Trophoblast cell (in vitro differentiated cells and primary cell): Measurements from ENCODE around the gene BUD23.
"Not testable (repeated sequence)": the region's sequence is repeated elsewhere in the genome, so short reads cannot be mapped to it uniquely, and the experiment has no call there.

ENCODE experiments used
- DNase-seq, 2 donors: peaks; one replicate each; pipeline ENCODE4 v3.0.0-alpha.2; 2016
- H2AFZ ChIP-seq: 2 replicates; pipeline ENCODE4 v1.6.1; 2013; ENCODE audit warnings: low read length, moderate library complexity, mild to moderate bottlenecking; ENCODE audit not compliant: insufficient read depth, poor library complexity
- H2AK5ac ChIP-seq: 2 replicates; pipeline ENCODE4 v1.6.1; 2013; ENCODE audit warnings: mild to moderate bottlenecking, low read length
- H2BK120ac ChIP-seq: 2 replicates; pipeline ENCODE4 v1.6.1; 2013; ENCODE audit warnings: low read length, mild to moderate bottlenecking, moderate library complexity; ENCODE audit not compliant: insufficient read depth, poor library complexity
- H2BK12ac ChIP-seq: 2 replicates; pipeline ENCODE4 v1.6.1; 2013; ENCODE audit warnings: mild to moderate bottlenecking, low read length, moderate library complexity
- H2BK5ac ChIP-seq: 2 replicates; pipeline ENCODE4 v1.6.1; 2013; ENCODE audit warnings: low read length, low read depth, moderate library complexity, mild to moderate bottlenecking; ENCODE audit not compliant: poor library complexity
- H3K14ac ChIP-seq: 2 replicates; pipeline ENCODE4 v1.6.1; 2013; ENCODE audit warnings: mild to moderate bottlenecking, low read length
- H3K18ac ChIP-seq: 2 replicates; pipeline ENCODE4 v1.6.1; 2013; ENCODE audit warnings: mild to moderate bottlenecking, low read length
- H3K23ac ChIP-seq: 2 replicates; pipeline ENCODE4 v1.6.1; 2013; ENCODE audit warnings: low read length
- H3K27ac ChIP-seq: 2 replicates; pipeline ENCODE4 v1.5.1; 2013; ENCODE audit warnings: low read depth, mild to moderate bottlenecking, inconsistent platforms, low read length, moderate library complexity
- H3K27me3 ChIP-seq: 2 replicates; pipeline ENCODE4 v1.6.1; 2013; ENCODE audit warnings: inconsistent platforms, mild to moderate bottlenecking, low read length, moderate library complexity; ENCODE audit not compliant: insufficient read depth
- H3K36me3 ChIP-seq, 2 experiments: 1 replicate in 1 of 2; 2 replicates in 1 of 2; pipeline ENCODE4 v1.6.1; 2013; ENCODE audit warnings: low read length in 2 of 2, mild to moderate bottlenecking in 2 of 2, moderate library complexity in 1 of 2; ENCODE audit not compliant: insufficient read depth in 2 of 2, control insufficient read depth in 1 of 2
- H3K4ac ChIP-seq: 2 replicates; pipeline ENCODE4 v1.6.1; 2013; ENCODE audit warnings: low read depth, mild to moderate bottlenecking, low read length, moderate library complexity
- H3K4me1 ChIP-seq, 2 experiments: 1 replicate in 1 of 2; 2 replicates in 1 of 2; pipeline ENCODE4 v1.6.1; 2013; ENCODE audit warnings: low read length in 2 of 2, mild to moderate bottlenecking in 2 of 2, moderate library complexity in 1 of 2; ENCODE audit not compliant: insufficient read depth in 2 of 2, control insufficient read depth in 1 of 2
- H3K4me2 ChIP-seq: 2 replicates; pipeline ENCODE4 v1.6.1; 2013; ENCODE audit warnings: inconsistent platforms, mild to moderate bottlenecking, low read length, moderate library complexity
- H3K4me3 ChIP-seq: 2 replicates; pipeline ENCODE4 v1.5.1; 2013; ENCODE audit warnings: mild to moderate bottlenecking, low read depth, low read length, inconsistent platforms
- H3K79me1 ChIP-seq: one replicate; pipeline ENCODE4 v1.6.1; 2013; ENCODE audit warnings: low read length
- H3K79me2 ChIP-seq: 2 replicates; pipeline ENCODE4 v1.6.1; 2013; ENCODE audit warnings: low read length, mild to moderate bottlenecking; ENCODE audit not compliant: control insufficient read depth, insufficient read depth, poor library complexity
- H3K9ac ChIP-seq: 2 replicates; pipeline ENCODE4 v1.6.1; 2013; ENCODE audit warnings: mild to moderate bottlenecking, low read length
- H3K9me3 ChIP-seq: 2 replicates; pipeline ENCODE4 v1.6.1; 2013; ENCODE audit warnings: low read depth, mild to moderate bottlenecking, control low read depth, inconsistent platforms, low read length; ENCODE audit not compliant: insufficient read depth
- H4K12ac ChIP-seq: 2 replicates; pipeline ENCODE4 v1.6.1; 2013; ENCODE audit warnings: low read depth, mild to moderate bottlenecking, low read length, moderate library complexity
- H4K8ac ChIP-seq: 2 replicates; pipeline ENCODE4 v1.6.1; 2013; ENCODE audit warnings: low read depth, mild to moderate bottlenecking, low read length, moderate library complexity
- H4K91ac ChIP-seq: one replicate; pipeline ENCODE4 v1.6.1; 2013; ENCODE audit warnings: low read depth, mild to moderate bottlenecking, low read length, moderate library complexity
- WGBS: extraction: QIAGEN DNeasy Blood & Tissue Kit; methylation state at CpG from one replicate; pipeline ENCODE4 v1.1.7; 2013; ENCODE audit warnings: missing lambda C conversion rate; ENCODE audit not compliant: insufficient read length, insufficient coverage; ENCODE audit errors: extremely low coverage; 5-methylcytosine and 5-hydroxymethylcytosine counted together

The BUD23 gene

DNA sequence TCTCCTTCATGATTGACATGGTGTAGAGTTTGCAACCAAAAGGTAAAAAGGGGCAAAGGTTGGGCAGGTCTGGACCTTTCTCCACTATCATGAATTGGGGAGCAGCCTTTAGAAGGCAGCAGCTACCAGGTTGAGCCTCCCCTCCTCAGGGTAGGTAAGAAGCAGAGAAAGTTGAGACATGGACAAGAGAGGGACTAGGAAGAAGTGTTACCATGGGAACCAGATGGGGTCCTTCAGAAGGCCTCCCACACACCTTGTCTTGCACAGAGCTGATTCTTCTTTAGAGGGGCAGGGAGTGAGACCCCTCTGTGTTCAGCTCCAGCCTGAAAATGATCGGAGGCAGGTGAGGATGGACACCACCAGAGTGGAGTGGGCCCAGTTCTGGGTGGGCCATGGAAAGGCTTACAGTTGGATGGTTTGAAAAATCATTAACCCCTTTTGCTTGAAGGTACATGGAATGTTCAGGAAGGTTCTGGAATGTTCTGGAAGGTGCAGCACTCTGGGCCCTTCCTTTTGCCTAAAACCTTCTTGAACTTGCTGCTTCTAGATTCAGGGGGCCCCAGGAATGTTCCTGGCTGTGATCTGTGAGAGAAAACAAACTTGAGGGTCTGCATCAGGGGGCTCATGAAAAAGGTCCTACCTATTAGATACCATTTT, 8.8 kb upstream of the BUD23 start:
- peaks cover 6 to 9% of the 10 kb centered on the region in 2 experiments for H3K36me3 ChIP-seq
- H2AK5ac ChIP-seq, result no peak overlapping the region
- H4K91ac ChIP-seq, result no peak overlapping the region
- no CpG with 5 or more reads among the region's 1 CpG for WGBS
- H2BK120ac ChIP-seq, result no peak overlapping the region
- no peaks in the 10 kb centered on the region for H3K79me2 ChIP-seq
- DNase-seq, result no peak
- no peak overlapping the region for H2BK5ac ChIP-seq
- no peak overlapping the region for H3K4me2 ChIP-seq
- H3K14ac ChIP-seq, result no peak overlapping the region
- no peak overlapping the region for H3K23ac ChIP-seq
- H3K9me3 ChIP-seq, result peaks cover 6% of the 10 kb centered on the region
- no peak overlapping the region for H3K27ac ChIP-seq
- H2AFZ ChIP-seq, result no peak overlapping the region
- H3K4ac ChIP-seq, result no peak overlapping the region
- no peaks in the 10 kb centered on the region for H3K27me3 ChIP-seq
- H2BK12ac ChIP-seq, result no peak overlapping the region
- no peak overlapping the region for H3K18ac ChIP-seq
- no peak overlapping the region for H4K8ac ChIP-seq
- no peaks in the 10 kb centered on the region for H3K4me1 ChIP-seq
- H3K79me1 ChIP-seq, result no peaks in the 10 kb centered on the region
- no peak overlapping the region for H3K9ac ChIP-seq
- H3K4me3 ChIP-seq, result no peak overlapping the region
- no peak overlapping the region for H4K12ac ChIP-seq

DNA sequence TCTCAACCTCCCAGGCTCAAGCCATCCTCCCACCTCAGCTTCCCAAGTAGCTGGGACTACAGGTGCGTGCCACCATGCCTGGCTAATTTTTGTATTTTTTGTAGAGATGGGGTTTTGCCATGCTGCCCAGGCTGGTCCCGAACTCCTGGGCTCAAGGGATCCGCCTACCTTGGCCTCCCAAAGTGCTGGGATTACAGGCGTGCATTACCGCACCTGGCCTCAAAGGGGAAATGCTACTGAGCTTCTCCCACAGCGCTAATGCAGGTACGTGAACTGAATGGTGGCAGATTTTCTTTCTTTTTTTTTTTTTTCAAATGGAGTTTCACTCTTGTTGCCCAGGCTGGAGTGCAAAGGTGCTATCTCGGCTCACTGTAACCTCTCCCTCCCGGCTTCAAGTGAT, 7.3 kb upstream of the BUD23 start:
- not testable (repeated sequence) for H3K9me3 ChIP-seq, H3K4ac ChIP-seq
- no CpG with 5 or more reads among the region's 9 CpGs for WGBS

GRCh38 chr7:73678862-73679261, 4.5 kb upstream of the BUD23 start:
- no CpG with 5 or more reads among the region's 6 CpGs for WGBS
- DNase-seq, result no peak
- no peak overlapping the region for H3K4me2 ChIP-seq
- H2BK5ac ChIP-seq, result no peak overlapping the region
- H3K14ac ChIP-seq, result no peak overlapping the region
- no peak overlapping the region for H3K18ac ChIP-seq
- no peak overlapping the region for H4K12ac ChIP-seq
- no peak overlapping the region for H3K9ac ChIP-seq
- peaks cover 1% of the 10 kb centered on the region for H3K9me3 ChIP-seq
- no peak overlapping the region for H2AFZ ChIP-seq
- H2AK5ac ChIP-seq, result no peak overlapping the region
- no peak overlapping the region for H3K4me3 ChIP-seq
- no peak overlapping the region for H3K4ac ChIP-seq
- no peak overlapping the region for H2BK12ac ChIP-seq
- peaks cover 9 to 10% of the 10 kb centered on the region in 2 experiments for H3K4me1 ChIP-seq
- peaks cover 6 to 9% of the 10 kb centered on the region in 2 experiments for H3K36me3 ChIP-seq
- peaks cover 8% of the 10 kb centered on the region for H3K79me2 ChIP-seq
- no peak overlapping the region for H4K8ac ChIP-seq
- peaks cover 7% of the 10 kb centered on the region for H3K79me1 ChIP-seq
- H3K27ac ChIP-seq, result no peak overlapping the region
- H4K91ac ChIP-seq, result no peak overlapping the region
- no peak overlapping the region for H2BK120ac ChIP-seq
- H3K23ac ChIP-seq, result no peak overlapping the region
- no peaks in the 10 kb centered on the region for H3K27me3 ChIP-seq

More for the DNA sequence above, 7.3 kb upstream of the BUD23 start:
- H3K27me3 ChIP-seq, H3K4me3 ChIP-seq, H2BK5ac ChIP-seq, H3K79me1 ChIP-seq, H4K12ac ChIP-seq, H3K4me1 ChIP-seq, H3K27ac ChIP-seq, H3K9ac ChIP-seq, H2AK5ac ChIP-seq, H3K36me3 ChIP-seq, H3K79me2 ChIP-seq, H2AFZ ChIP-seq, H4K8ac ChIP-seq, H4K91ac ChIP-seq, H3K23ac ChIP-seq, H3K14ac ChIP-seq, H2BK120ac ChIP-seq, H2BK12ac ChIP-seq, H3K18ac ChIP-seq, H3K4me2 ChIP-seq: not testable (repeated sequence)
- peak in 1 of 2 donors; percentile 36 for DNase-seq

DNA sequence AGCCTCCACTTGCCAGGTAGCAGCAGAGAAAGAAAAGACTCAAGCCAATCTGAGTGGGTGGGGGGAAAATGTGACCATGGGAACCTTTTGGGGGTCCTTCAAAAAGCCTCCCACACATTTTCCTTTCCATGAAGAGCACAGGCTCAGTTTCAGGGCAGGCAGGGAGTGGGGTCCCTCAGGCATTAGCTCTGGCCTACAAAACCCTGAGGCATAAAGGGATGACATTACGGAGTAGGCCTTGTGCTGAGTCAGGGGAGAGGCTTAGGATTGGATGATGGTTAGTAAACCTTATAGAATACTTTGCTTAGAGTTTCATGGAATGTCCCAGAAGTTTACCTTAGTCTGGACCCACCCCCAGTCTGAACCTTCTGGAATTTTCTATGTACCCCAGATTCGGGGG, 3.7 kb upstream of the BUD23 start:
- Histone ChIP-seq H3K23ac (no peak overlapping the region), H3K9me3 (peaks cover 1% of the 10 kb centered on the region), H3K4me2 (no peak overlapping the region), H3K79me2 (peaks cover 12% of the 10 kb centered on the region), H3K27ac (no peak overlapping the region), H2AK5ac (no peak overlapping the region), H2BK5ac (no peak overlapping the region), H3K14ac (no peak overlapping the region), H2AFZ (no peak overlapping the region), H2BK12ac (no peak overlapping the region), H4K12ac (no peak overlapping the region), H2BK120ac (no peak overlapping the region), H3K79me1 (peaks cover 7% of the 10 kb centered on the region), H3K9ac (no peak overlapping the region), H3K18ac (no peak overlapping the region), H3K4me1 (peaks cover 9 to 14% of the 10 kb centered on the region in 2 experiments), H3K36me3 (peaks cover 6 to 9% of the 10 kb centered on the region in 2 experiments), H4K8ac (no peak overlapping the region), H3K27me3 (no peaks in the 10 kb centered on the region), H3K4ac (no peak overlapping the region), H3K4me3 (no peak overlapping the region), H4K91ac (no peak overlapping the region)
- WGBS, result no CpG with 5 or more reads among the region's 2 CpGs
- DNase-seq, result no peak
